ENCODE measurements around the gene TCF7L1.
"Not testable (repeated sequence)": the region's sequence is repeated elsewhere in the genome, so short reads cannot be mapped to it uniquely, and the experiment has no call there.

TCF7L1 gene

DNA sequence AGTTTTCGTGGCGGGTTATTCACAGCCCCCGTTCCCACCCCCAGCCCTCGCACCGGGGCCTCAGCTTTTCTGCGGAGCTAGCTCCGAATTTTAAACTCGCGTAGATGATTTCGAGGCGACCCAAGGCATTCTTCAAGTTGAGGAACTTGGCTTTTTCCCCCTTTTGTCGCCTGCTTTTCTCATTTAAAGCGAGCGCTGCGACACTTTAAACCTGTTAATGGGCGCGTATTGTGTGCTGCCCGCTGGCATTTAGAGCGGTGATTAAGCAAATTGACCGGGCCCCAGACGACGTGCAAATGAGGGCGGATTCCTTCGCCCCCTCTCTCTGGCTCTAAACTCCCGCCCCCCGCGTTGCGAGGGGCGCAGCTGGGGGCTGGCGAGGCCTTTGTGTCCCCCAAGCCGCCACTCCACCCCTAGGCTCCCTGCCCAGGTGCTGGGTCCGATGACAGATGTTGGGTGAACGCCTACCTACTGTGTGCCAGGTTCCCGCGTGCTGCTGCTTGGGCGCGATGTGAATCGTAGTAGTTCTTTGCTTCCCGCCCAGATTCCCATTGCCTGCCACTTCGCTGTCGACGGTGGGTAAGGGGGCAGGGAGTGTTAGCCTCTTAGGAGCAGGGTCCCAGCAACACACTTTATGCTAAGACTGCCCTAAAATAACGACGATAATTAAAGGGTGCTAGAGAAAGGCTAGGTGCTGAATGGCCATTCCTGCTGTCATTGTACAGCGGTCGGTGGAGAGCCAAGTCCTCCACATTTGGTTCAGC is 1.9 kb downstream of the TCF7L1 start:
- peaks cover 2% of the 10 kb centered on the region for H3K36me3 Mint-ChIP-seq (ENCODE audit: insufficient read depth)
- H3K27me3 Mint-ChIP-seq, result peaks cover 66% of the 10 kb centered on the region
- no peaks in the 10 kb centered on the region for H3K9me3 Mint-ChIP-seq
- ATAC-seq (replicated peaks; ENCODE audit: extremely low read depth, poor library complexity, severe bottlenecking) (no peak), DNase-seq (ENCODE audit: low spot score in 2 of 2) (no peak)
- H3K4me3 Mint-ChIP-seq, result no peak overlapping the region
- H3K27ac Mint-ChIP-seq (ENCODE audit: low read depth), result no peak overlapping the region
- H3K4me1 Mint-ChIP-seq, result no peaks in the 10 kb centered on the region

DNA sequence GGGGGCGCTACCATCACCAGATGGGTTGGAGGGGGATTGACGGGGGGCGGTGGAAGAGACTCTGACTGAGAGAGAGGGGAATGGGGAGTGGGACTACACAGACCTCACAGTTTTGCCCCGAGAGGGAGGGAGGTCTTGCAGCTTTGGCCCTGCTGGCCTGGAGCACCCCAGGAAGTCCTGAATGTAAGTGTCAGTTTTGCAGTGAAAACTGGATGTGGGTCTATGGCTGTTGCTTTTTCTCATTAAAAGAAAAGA is 2.4 kb downstream of the TCF7L1 start:
- peaks cover 66% of the 10 kb centered on the region for H3K27me3 Mint-ChIP-seq
- peaks cover 2% of the 10 kb centered on the region for H3K36me3 Mint-ChIP-seq (ENCODE audit: insufficient read depth)
- no peak overlapping the region for H3K4me3 Mint-ChIP-seq
- ATAC-seq (replicated peaks; ENCODE audit: extremely low read depth, poor library complexity, severe bottlenecking), result no peak
- DNase-seq (ENCODE audit: low spot score in 2 of 2), result no peak
- H3K4me1 Mint-ChIP-seq, result no peaks in the 10 kb centered on the region
- no peaks in the 10 kb centered on the region for H3K9me3 Mint-ChIP-seq
- H3K27ac Mint-ChIP-seq (ENCODE audit: low read depth), result no peak overlapping the region

DNA sequence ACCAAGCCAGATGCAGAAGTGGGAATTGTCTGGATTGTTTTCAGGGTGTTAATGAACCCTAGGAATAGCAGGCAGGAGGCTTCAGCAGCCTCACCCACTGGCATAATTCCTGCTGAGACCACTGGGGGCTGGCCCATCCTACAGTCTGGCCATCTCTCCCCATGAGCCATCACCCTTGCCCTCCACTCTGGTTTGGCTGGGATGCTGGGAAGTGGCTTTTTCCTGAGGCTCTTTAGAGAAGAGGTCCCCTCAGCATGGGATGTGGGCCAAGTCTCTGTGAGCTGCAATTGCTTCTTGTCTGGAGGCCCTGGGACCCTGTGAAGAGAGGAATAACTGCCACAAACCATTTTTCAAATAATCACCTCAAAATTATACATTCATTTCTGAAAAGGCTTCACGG is 4.0 kb downstream of the TCF7L1 start:
- Mint-ChIP-seq H3K27me3 (peaks cover 66% of the 10 kb centered on the region), H3K4me1 (no peaks in the 10 kb centered on the region)
- DNase-seq (ENCODE audit: low spot score in 2 of 2), result no peak

DNA sequence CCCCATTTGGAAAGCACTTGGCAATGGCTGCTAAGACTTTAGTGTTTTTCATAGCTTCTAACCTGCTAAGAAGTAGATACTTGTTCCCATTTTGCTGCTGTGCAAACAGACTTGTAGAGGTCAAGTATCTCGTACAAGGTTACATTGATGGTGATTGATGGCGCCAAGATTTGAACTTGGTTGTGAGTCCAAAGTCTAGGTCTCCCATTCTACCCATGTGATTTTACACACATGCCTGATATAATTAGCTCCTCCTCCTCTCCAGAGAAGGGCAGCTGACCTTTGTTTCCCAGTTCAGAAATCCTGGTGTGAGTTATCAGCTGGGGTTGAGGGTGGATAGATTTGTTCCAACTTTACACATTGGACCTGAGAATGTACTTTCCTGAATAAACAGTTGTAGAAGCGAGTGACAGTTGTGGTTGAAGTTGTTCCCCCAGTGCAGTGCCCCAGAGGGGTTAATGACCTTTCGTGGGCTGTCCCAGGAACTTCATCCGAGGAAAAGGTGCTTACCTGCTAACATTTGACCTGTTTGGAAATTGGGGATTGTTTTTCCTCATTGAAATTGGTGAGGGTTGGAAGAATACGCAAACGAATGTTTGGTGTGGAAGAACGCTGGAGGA is 10.4 kb downstream of the TCF7L1 start:
- Mint-ChIP-seq H3K36me3 (ENCODE audit: insufficient read depth) (no peaks in the 10 kb centered on the region), H3K4me1 (no peaks in the 10 kb centered on the region), H3K4me3 (no peak overlapping the region), H3K27me3 (peaks cover 58% of the 10 kb centered on the region), H3K27ac (ENCODE audit: low read depth) (no peak overlapping the region), H3K9me3 (no peaks in the 10 kb centered on the region)
- ATAC-seq (replicated peaks; ENCODE audit: extremely low read depth, poor library complexity, severe bottlenecking), result no peak
- no peak for DNase-seq (ENCODE audit: low spot score in 2 of 2)

More for the DNA sequence above, 4.0 kb downstream of the TCF7L1 start:
- ATAC-seq (replicated peaks; ENCODE audit: extremely low read depth, poor library complexity, severe bottlenecking), result no peak
- Mint-ChIP-seq H3K4me3 (no peak overlapping the region), H3K36me3 (ENCODE audit: insufficient read depth) (peaks cover 2% of the 10 kb centered on the region), H3K27ac (ENCODE audit: low read depth) (no peak overlapping the region), H3K9me3 (no peaks in the 10 kb centered on the region)

DNA sequence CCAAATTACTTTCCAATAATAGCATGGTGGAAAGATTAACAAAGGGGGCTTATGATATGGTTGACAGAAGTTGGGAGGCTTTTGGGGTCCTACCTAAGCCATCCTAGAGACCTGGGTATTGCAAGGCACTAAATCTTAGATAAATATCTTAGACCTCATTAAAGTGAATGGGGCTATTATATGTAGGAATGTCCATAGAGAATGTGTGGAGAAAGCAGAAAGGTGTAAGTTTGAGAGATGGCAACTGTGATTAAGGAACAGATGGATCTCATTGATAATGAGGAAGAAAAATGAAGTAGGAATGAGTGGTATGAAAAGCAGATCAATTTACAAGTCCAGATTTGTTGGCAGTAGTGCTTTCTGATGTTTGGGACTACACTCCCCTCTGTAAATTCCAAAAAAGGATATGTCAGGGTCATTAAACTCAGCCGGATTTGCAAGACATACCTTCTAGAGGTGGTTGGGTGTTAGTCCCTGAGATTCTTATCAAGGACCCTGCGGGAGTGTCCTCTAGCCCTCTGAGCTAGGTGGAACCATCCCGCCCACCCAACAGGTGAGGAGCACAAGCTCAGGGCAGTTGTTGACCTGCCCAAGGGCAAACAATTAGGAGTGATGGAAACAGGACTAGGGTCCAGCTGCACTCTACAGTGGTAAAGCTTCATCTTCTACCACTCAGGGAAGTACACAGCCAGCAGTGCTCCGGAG is 12.1 kb downstream of the TCF7L1 start:
- ATAC-seq (replicated peaks; ENCODE audit: extremely low read depth, poor library complexity, severe bottlenecking) (no peak), DNase-seq (ENCODE audit: low spot score in 2 of 2) (no peak)
- peaks cover 42% of the 10 kb centered on the region for H3K27me3 Mint-ChIP-seq
- H3K4me1 Mint-ChIP-seq, result no peaks in the 10 kb centered on the region
- no peaks in the 10 kb centered on the region for H3K9me3 Mint-ChIP-seq
- H3K36me3 Mint-ChIP-seq (ENCODE audit: insufficient read depth), result no peaks in the 10 kb centered on the region
- H3K4me3 Mint-ChIP-seq, result no peak overlapping the region
- H3K27ac Mint-ChIP-seq (ENCODE audit: low read depth), result no peak overlapping the region

DNA sequence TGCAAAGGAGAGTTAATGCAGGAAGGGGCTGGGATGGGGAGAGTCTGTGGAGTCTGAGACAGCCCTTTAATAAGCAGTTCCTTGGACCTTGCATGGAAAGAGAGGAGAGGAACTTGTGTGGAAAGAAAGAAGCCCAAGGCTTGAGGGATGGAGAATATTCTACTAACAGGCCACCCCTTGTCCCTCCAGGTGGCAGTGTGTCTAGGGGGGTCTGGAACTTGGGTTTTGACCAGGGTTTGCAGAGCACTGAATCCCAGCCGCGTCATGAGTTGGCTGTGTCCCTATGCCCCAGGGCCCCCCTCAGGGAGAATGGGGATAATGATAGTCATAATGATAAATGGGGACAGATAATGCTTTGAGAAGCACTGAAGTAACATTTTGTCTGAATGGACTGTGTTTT is 15.0 kb downstream of the TCF7L1 start:
- no peaks in the 10 kb centered on the region for H3K4me1 Mint-ChIP-seq
- H3K27ac Mint-ChIP-seq (ENCODE audit: low read depth), result no peak overlapping the region
- H3K27me3 Mint-ChIP-seq, result peaks cover 23% of the 10 kb centered on the region
- no peak overlapping the region for H3K4me3 Mint-ChIP-seq
- ATAC-seq (replicated peaks; ENCODE audit: extremely low read depth, poor library complexity, severe bottlenecking) (no peak), DNase-seq (ENCODE audit: low spot score in 2 of 2) (no peak)
- H3K36me3 Mint-ChIP-seq (ENCODE audit: insufficient read depth), result no peaks in the 10 kb centered on the region
- no peaks in the 10 kb centered on the region for H3K9me3 Mint-ChIP-seq

DNA sequence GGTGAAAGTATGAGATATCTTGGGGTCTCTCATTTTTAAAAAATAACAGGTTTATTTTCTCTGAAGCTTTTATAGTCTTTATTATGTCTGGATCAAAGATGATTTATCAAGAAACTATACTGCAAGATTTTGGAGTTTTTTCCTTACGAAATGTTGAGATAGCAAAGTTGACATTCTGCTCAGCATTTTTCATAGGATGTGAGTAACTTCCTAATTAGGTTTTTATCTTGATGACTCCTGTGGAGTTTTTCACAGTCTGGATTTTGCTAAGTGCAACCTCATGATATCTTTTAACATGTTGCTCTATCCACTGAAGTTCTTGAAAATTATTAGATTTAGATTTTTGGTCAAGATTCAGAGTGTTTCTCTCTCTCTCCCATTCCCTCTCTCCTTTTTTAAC is 17.8 kb downstream of the TCF7L1 start:
- DNase-seq (ENCODE audit: low spot score in 2 of 2) (no peak), ATAC-seq (replicated peaks; ENCODE audit: extremely low read depth, poor library complexity, severe bottlenecking) (no peak)
- Mint-ChIP-seq H3K4me3 (no peak overlapping the region), H3K27ac (ENCODE audit: low read depth) (no peak overlapping the region), H3K36me3 (ENCODE audit: insufficient read depth) (no peaks in the 10 kb centered on the region), H3K9me3 (no peaks in the 10 kb centered on the region), H3K4me1 (no peaks in the 10 kb centered on the region), H3K27me3 (peaks cover 30% of the 10 kb centered on the region)

DNA sequence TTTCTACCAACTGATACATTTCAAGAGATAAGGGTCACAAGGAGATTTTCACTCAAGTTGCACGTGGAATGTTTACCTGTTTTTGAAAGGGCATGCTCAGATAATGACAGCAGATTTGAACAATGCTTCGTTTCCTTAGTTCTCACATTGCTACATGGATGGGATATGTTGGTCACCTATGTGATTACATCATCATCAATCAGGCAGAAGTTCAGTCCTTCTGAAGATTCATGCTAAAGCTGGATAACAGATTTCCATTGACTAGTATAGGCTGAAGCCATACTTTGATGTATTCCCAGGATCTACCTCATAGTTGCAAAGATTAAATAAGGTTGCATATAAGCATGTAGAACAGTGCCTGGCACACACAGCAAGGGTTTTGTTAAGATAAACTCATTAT is 19.7 kb downstream of the TCF7L1 start:
- Mint-ChIP-seq H3K27ac (ENCODE audit: low read depth) (no peak overlapping the region), H3K9me3 (no peaks in the 10 kb centered on the region), H3K4me3 (no peak overlapping the region), H3K27me3 (peaks cover 18% of the 10 kb centered on the region), H3K36me3 (ENCODE audit: insufficient read depth) (no peaks in the 10 kb centered on the region), H3K4me1 (no peaks in the 10 kb centered on the region)
- DNase-seq (ENCODE audit: low spot score in 2 of 2) (no peak), ATAC-seq (replicated peaks; ENCODE audit: extremely low read depth, poor library complexity, severe bottlenecking) (no peak)

DNA sequence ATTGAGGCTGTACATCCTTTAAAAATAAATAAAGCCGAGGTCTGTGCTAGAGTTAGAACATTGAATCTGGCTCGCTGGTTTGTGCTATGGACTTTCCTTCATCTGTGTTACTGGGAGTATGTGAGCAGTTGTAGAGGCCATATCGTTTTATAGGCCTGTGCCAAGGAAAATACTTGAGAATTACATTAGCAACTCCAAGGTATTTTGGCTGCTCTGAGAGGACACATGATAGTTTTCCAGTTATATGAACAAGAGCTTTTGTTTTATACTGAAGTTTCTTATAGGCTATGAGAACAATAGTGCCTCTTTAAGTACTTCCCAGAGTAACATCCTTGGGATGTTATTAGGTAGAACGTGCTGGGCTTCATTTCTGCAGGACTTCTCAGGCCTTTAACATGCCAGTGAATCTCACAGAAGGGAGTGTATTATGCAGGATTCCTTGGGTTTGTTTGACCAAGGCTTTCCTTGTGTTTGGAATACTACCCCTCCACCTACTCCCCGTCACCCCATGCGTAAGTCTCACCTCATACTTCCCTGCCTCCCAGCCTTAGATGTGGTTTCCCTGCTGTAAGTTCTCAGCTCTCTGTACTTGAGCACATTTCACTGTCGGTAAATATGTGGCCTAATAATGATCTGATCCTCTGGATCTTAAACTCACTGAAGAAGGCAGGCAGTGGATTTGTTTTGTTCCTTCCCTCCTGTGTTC is 21.0 kb downstream of the TCF7L1 start:
- H3K9me3 Mint-ChIP-seq, result no peaks in the 10 kb centered on the region
- no peak for ATAC-seq (replicated peaks; ENCODE audit: extremely low read depth, poor library complexity, severe bottlenecking)
- no peaks in the 10 kb centered on the region for H3K4me1 Mint-ChIP-seq
- no peak overlapping the region for H3K27ac Mint-ChIP-seq (ENCODE audit: low read depth)
- DNase-seq (ENCODE audit: low spot score in 2 of 2), result no peak
- no peaks in the 10 kb centered on the region for H3K36me3 Mint-ChIP-seq (ENCODE audit: insufficient read depth)
- H3K27me3 Mint-ChIP-seq, result peaks cover 13% of the 10 kb centered on the region
- H3K4me3 Mint-ChIP-seq, result no peak overlapping the region

DNA sequence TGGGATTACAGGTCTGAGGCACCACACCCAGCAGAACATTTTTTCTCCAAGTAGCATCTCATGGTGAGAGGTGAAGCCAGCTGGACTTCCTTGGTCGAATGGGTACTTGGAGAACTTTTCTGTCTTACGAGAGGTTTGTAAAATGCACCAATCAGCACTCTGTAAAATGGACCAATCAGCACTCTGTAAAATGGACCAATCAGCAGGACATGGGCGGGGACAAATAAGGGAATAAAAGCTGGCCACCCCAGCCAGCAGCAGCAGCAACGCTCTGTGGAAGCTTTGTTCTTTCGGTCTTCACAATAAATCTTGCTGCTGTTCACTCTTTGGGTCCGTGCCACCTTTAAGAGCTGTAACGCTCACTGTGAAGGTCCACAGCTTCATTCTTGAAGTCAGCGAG is 21.9 kb downstream of the TCF7L1 start:
- H3K4me3 Mint-ChIP-seq; ATAC-seq (replicated peaks; ENCODE audit: extremely low read depth, poor library complexity, severe bottlenecking); H3K27ac Mint-ChIP-seq (ENCODE audit: low read depth); H3K4me1 Mint-ChIP-seq; DNase-seq (ENCODE audit: low spot score in 2 of 2); H3K36me3 Mint-ChIP-seq (ENCODE audit: insufficient read depth); H3K9me3 Mint-ChIP-seq: not testable (repeated sequence)
- H3K27me3 Mint-ChIP-seq, result peaks cover 13% of the 10 kb centered on the region

DNA sequence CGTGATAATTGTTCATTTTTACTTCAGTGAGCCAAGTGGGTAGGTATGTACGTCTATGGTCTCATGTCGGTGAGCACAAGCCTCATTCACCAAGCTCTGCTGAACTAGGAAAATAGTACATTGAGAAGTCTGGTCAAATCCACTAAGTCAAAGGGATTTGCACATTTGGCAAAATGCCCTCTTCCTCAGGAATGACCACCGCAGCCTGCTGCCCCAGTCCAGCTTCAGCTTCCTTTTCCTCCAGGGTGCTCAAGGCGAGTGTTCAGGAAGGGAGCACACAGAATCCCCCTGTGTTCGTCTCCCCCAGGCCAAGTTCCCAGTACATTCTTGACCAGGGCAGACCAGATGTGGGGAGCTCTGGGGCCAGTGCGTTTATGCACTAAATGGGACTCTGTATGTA is 23.0 kb downstream of the TCF7L1 start:
- Mint-ChIP-seq H3K4me1 (no peaks in the 10 kb centered on the region), H3K4me3 (no peak overlapping the region), H3K27me3 (peaks cover 13% of the 10 kb centered on the region), H3K27ac (ENCODE audit: low read depth) (no peak overlapping the region), H3K36me3 (ENCODE audit: insufficient read depth) (no peaks in the 10 kb centered on the region), H3K9me3 (no peaks in the 10 kb centered on the region)
- ATAC-seq (replicated peaks; ENCODE audit: extremely low read depth, poor library complexity, severe bottlenecking), result no peak
- DNase-seq (ENCODE audit: low spot score in 2 of 2), result no peak

DNA sequence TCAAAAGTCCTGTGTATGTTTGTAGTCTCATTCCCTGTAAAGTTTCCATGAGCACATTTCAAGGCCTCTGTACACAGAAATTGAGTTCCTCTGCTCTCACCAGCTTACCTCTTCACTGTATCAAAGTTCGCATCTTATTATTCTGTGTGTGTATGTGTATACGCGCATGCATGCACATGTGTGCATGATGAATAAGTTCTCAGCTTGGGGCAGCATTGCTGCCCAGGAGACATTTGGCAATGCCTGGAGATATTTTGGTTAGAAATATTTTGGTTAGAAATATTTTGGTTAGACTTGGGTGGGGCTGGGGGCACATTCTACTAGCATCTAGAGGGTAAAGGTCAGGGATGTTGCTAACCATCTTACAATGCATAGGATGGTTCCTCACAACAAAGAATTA is 23.4 kb downstream of the TCF7L1 start:
- Mint-ChIP-seq H3K27me3 (peaks cover 18% of the 10 kb centered on the region), H3K27ac (ENCODE audit: low read depth) (no peak overlapping the region), H3K36me3 (ENCODE audit: insufficient read depth) (no peaks in the 10 kb centered on the region), H3K9me3 (no peaks in the 10 kb centered on the region), H3K4me3 (no peak overlapping the region), H3K4me1 (no peaks in the 10 kb centered on the region)
- DNase-seq (ENCODE audit: low spot score in 2 of 2) (no peak), ATAC-seq (replicated peaks; ENCODE audit: extremely low read depth, poor library complexity, severe bottlenecking) (no peak)

DNA sequence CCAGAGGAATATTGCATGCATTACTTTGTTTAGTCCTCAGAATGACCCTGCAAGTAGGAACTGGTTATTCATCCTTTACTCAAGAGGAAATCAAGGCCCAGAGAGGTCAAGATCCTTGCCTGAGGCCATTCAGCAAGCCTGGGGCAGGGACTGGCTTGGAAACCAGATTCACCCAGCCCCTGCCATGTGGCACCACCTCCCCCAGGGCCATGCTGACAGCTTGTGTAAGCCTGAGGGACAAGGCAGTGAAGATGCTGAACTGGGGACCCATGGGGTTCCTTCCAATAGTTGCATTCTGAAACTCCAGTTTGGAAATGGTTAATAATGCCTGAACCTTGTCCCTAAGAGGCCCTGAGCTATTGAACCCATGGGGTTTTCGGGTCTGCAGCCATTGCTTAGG is 24.2 kb downstream of the TCF7L1 start:
- H3K27ac Mint-ChIP-seq (ENCODE audit: low read depth), result no peak overlapping the region
- DNase-seq (ENCODE audit: low spot score in 2 of 2) (no peak), ATAC-seq (replicated peaks; ENCODE audit: extremely low read depth, poor library complexity, severe bottlenecking) (no peak)
- no peak overlapping the region for H3K4me3 Mint-ChIP-seq
- no peaks in the 10 kb centered on the region for H3K36me3 Mint-ChIP-seq (ENCODE audit: insufficient read depth)
- no peaks in the 10 kb centered on the region for H3K9me3 Mint-ChIP-seq
- peaks cover 22% of the 10 kb centered on the region for H3K27me3 Mint-ChIP-seq
- H3K4me1 Mint-ChIP-seq, result no peaks in the 10 kb centered on the region

Data from central memory CD8-positive, alpha-beta T cell (primary cell).